SH-SY5Y (cell line): ENCODE results near the gene CRYGD.

ENCODE experiments used
- GATA2 ChIP-seq: IDR thresholded peaks from 2 replicates; pipeline ENCODE4 v1.6.1; 2011; ENCODE audit warnings: mild to moderate bottlenecking, low read depth, low read length
- GATA3 ChIP-seq: IDR thresholded peaks from 2 replicates; pipeline ENCODE4 v1.6.1; 2011; ENCODE audit warnings: low read depth, mild to moderate bottlenecking, low read length, moderate library complexity

The CRYGD gene

GRCh38 chr2:208103616-208104015, 20.7 kb downstream of the CRYGD start:
- no peak for TF ChIP-seq GATA2
- no peak for TF ChIP-seq GATA3

GRCh38 chr2:208101716-208102631, 22.4 kb downstream of the CRYGD start:
- TF ChIP-seq GATA2 (no peak), GATA3 (no peak)

- TF ChIP-seq GATA2 (no peak), GATA3 (no peak)
These were observed 24.4 kb downstream of the CRYGD start for GRCh38 chr2:208099682-208100470.

GRCh38 chr2:208098267-208098666, 26.1 kb downstream of the CRYGD start:
- no peak for TF ChIP-seq GATA3
- TF ChIP-seq GATA2 = no peak

- no peak for TF ChIP-seq GATA2
- TF ChIP-seq GATA3 = no peak
These were observed 26.5 kb downstream of the CRYGD start for GRCh38 chr2:208097801-208098200.

- TF ChIP-seq GATA3 = no peak
- TF ChIP-seq GATA2 = no peak
These were observed 27.0 kb downstream of the CRYGD start for GRCh38 chr2:208097313-208097712.

- TF ChIP-seq GATA3 (no peak), GATA2 (no peak)
These were observed 28.2 kb downstream of the CRYGD start for GRCh38 chr2:208096080-208096479.

- no peak for TF ChIP-seq GATA3
- TF ChIP-seq GATA2 = no peak
These were observed 31.2 kb downstream of the CRYGD start for GRCh38 chr2:208093128-208093527.

- TF ChIP-seq GATA3 (no peak), GATA2 (no peak)
These were observed 32.1 kb downstream of the CRYGD start for GRCh38 chr2:208092093-208092832.

- TF ChIP-seq GATA3 = no peak
- TF ChIP-seq GATA2 = no peak
These were observed 33.9 kb downstream of the CRYGD start for GRCh38 chr2:208090420-208090819.

- TF ChIP-seq GATA2 = no peak
- TF ChIP-seq GATA3 = no peak
These were observed 38.3 kb downstream of the CRYGD start for GRCh38 chr2:208086029-208086428.

GRCh38 chr2:208083807-208084206, 40.5 kb downstream of the CRYGD start:
- TF ChIP-seq GATA2 (no peak), GATA3 (no peak)

- TF ChIP-seq GATA2 = no peak
- no peak for TF ChIP-seq GATA3
These were observed 47.0 kb downstream of the CRYGD start for GRCh38 chr2:208077276-208077675.
